H1 (cell line): ENCODE measurements around the gene SH3RF3. TPM values are rescaled to one million over a fixed set of nuclear protein-coding genes. Genes with fewer than 3 reads are reported as not detected.

ENCODE experiments used
- ASH2L ChIP-seq: fragments of 200-600, 300-600 bp; sonication (generic); IDR thresholded peaks from one replicate; pipeline ENCODE4 v1.7.1; 2017; ENCODE audit warnings: low read length
- BCL11A ChIP-seq, 2 experiments: IDR thresholded peaks; one replicate each; pipeline ENCODE4 v1.6.1; 2011; ENCODE audit warnings: low read depth in 2 of 2, low read length in 2 of 2, mild to moderate bottlenecking in 2 of 2
- CBX5 ChIP-seq: fragments of 300-800, 300-1000 bp; sonication (generic); IDR thresholded peaks from 2 replicates; pipeline ENCODE4 v1.7.1; 2016; ENCODE audit warnings: antibody characterized with exemption, low read length, low read depth
- EGR1 ChIP-seq: IDR thresholded peaks from 2 replicates; pipeline ENCODE4 v1.6.1; 2011; ENCODE audit warnings: low read depth, low read length, borderline replicate concordance
- GTF2F1 ChIP-seq: IDR thresholded peaks from 2 replicates; pipeline ENCODE4 v1.6.1; 2012; ENCODE audit warnings: low read depth, low read length, improper control_type of control experiment, borderline replicate concordance
- SIX5 ChIP-seq: IDR thresholded peaks from 2 replicates; pipeline ENCODE4 v1.6.1; 2011; ENCODE audit warnings: mild to moderate bottlenecking, low read depth, low read length
- YY1 ChIP-seq: IDR thresholded peaks from 2 replicates; pipeline ENCODE4 v1.6.1; 2011; ENCODE audit warnings: low read depth, mild to moderate bottlenecking, low read length
- ZNF274 ChIP-seq: IDR thresholded peaks from 2 replicates; pipeline ENCODE4 v1.7.0; 2012; ENCODE audit warnings: low read length, borderline replicate concordance; ENCODE audit errors: extremely low read depth
- polyA plus RNA-seq, 7 experiments: library from polyadenylated mRNA; depleted of rRNA in 3 of 7; stranded (reverse) in 5 of 7; unstranded in 2 of 7; fragments of >200 nt in 5 of 7; fragments of 200-250 nt in 2 of 7; gene quantifications; 1 replicate in 5 of 7; 2 replicates in 1 of 7; 4 replicates in 1 of 7; pipeline versions ENCODE4 v1.2.1 to v1.2.3, GENCODE V29; 2011 to 2013; ENCODE audit warnings: missing spikeins in 2 of 7, mixed read lengths in 2 of 7
- total RNA-seq: library from RNA; stranded (reverse); fragmentation: NEBNext Ultra II Directional; extraction: Animal tissue kit (Norgen Biotek cat#: 25700); gene quantifications from 2 replicates; pipeline ENCODE4 v1.2.1, GENCODE V29; 2021
- TF ChIP-seq, protein P1 (sequence below): fragments of 300-600 bp; sonication (generic); IDR thresholded peaks from 2 replicates; pipeline ENCODE4 v1.7.1; 2012; ENCODE audit warnings: low read length, moderate library complexity, mild to moderate bottlenecking, inconsistent platforms; ENCODE audit not compliant: insufficient replicate concordance
- TF ChIP-seq, protein P2 (sequence below): IDR thresholded peaks from 2 replicates; pipeline ENCODE4 v1.6.1; 2011; ENCODE audit warnings: low read length, improper control_type of control experiment
- TF ChIP-seq, protein P3 (sequence below): IDR thresholded peaks from 2 replicates; pipeline ENCODE4 v1.6.1; 2011; ENCODE audit warnings: low read depth, mild to moderate bottlenecking, low read length; ENCODE audit not compliant: insufficient read depth

Gene SH3RF3
- total and polyA plus RNA-seq, 2 of the 8 experiments (the other 6 are each of a cell fraction or from before 2014, with no cell fraction given) = 0.11 to 0.65 TPM

DNA sequence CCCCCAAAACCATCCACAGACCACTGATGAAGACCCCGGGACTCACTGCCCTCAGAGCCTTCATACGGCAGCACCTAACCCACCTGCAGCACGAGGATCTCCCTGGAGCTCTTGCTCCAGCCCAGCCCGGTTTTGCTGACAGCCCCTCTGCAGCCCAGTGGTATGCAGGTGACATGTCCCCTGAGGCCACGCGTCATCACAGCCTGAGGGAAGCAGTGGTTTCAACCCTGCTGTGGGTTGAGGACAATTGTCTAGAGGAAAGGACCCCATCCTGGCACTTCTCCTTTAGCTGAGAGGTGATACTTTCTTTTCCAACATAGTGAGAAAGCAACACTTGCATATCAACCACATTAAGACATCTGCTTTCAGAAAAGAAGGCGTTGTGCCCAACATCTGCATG lies 350.8 kb downstream of the SH3RF3 start (continued):
- TF ChIP-seq, protein P1, sequence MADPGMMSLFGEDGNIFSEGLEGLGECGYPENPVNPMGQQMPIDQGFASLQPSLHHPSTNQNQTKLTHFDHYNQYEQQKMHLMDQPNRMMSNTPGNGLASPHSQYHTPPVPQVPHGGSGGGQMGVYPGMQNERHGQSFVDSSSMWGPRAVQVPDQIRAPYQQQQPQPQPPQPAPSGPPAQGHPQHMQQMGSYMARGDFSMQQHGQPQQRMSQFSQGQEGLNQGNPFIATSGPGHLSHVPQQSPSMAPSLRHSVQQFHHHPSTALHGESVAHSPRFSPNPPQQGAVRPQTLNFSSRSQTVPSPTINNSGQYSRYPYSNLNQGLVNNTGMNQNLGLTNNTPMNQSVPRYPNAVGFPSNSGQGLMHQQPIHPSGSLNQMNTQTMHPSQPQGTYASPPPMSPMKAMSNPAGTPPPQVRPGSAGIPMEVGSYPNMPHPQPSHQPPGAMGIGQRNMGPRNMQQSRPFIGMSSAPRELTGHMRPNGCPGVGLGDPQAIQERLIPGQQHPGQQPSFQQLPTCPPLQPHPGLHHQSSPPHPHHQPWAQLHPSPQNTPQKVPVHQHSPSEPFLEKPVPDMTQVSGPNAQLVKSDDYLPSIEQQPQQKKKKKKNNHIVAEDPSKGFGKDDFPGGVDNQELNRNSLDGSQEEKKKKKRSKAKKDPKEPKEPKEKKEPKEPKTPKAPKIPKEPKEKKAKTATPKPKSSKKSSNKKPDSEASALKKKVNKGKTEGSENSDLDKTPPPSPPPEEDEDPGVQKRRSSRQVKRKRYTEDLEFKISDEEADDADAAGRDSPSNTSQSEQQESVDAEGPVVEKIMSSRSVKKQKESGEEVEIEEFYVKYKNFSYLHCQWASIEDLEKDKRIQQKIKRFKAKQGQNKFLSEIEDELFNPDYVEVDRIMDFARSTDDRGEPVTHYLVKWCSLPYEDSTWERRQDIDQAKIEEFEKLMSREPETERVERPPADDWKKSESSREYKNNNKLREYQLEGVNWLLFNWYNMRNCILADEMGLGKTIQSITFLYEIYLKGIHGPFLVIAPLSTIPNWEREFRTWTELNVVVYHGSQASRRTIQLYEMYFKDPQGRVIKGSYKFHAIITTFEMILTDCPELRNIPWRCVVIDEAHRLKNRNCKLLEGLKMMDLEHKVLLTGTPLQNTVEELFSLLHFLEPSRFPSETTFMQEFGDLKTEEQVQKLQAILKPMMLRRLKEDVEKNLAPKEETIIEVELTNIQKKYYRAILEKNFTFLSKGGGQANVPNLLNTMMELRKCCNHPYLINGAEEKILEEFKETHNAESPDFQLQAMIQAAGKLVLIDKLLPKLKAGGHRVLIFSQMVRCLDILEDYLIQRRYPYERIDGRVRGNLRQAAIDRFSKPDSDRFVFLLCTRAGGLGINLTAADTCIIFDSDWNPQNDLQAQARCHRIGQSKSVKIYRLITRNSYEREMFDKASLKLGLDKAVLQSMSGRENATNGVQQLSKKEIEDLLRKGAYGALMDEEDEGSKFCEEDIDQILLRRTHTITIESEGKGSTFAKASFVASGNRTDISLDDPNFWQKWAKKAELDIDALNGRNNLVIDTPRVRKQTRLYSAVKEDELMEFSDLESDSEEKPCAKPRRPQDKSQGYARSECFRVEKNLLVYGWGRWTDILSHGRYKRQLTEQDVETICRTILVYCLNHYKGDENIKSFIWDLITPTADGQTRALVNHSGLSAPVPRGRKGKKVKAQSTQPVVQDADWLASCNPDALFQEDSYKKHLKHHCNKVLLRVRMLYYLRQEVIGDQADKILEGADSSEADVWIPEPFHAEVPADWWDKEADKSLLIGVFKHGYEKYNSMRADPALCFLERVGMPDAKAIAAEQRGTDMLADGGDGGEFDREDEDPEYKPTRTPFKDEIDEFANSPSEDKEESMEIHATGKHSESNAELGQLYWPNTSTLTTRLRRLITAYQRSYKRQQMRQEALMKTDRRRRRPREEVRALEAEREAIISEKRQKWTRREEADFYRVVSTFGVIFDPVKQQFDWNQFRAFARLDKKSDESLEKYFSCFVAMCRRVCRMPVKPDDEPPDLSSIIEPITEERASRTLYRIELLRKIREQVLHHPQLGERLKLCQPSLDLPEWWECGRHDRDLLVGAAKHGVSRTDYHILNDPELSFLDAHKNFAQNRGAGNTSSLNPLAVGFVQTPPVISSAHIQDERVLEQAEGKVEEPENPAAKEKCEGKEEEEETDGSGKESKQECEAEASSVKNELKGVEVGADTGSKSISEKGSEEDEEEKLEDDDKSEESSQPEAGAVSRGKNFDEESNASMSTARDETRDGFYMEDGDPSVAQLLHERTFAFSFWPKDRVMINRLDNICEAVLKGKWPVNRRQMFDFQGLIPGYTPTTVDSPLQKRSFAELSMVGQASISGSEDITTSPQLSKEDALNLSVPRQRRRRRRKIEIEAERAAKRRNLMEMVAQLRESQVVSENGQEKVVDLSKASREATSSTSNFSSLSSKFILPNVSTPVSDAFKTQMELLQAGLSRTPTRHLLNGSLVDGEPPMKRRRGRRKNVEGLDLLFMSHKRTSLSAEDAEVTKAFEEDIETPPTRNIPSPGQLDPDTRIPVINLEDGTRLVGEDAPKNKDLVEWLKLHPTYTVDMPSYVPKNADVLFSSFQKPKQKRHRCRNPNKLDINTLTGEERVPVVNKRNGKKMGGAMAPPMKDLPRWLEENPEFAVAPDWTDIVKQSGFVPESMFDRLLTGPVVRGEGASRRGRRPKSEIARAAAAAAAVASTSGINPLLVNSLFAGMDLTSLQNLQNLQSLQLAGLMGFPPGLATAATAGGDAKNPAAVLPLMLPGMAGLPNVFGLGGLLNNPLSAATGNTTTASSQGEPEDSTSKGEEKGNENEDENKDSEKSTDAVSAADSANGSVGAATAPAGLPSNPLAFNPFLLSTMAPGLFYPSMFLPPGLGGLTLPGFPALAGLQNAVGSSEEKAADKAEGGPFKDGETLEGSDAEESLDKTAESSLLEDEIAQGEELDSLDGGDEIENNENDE = no peak
- TF ChIP-seq YY1 (no peak), BCL11A (IDR thresholded peaks at IDR 0.05; ENCODE audit: low read depth in 2 of 2, low read length in 2 of 2) (no peak), CBX5 (no peak), SIX5 (no peak), ZNF274 (no peak), GTF2F1 (no peak), EGR1 (no peak), ASH2L (no peak)
- TF ChIP-seq, protein P2, sequence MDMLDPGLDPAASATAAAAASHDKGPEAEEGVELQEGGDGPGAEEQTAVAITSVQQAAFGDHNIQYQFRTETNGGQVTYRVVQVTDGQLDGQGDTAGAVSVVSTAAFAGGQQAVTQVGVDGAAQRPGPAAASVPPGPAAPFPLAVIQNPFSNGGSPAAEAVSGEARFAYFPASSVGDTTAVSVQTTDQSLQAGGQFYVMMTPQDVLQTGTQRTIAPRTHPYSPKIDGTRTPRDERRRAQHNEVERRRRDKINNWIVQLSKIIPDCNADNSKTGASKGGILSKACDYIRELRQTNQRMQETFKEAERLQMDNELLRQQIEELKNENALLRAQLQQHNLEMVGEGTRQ = no peak
- TF ChIP-seq, protein P3, sequence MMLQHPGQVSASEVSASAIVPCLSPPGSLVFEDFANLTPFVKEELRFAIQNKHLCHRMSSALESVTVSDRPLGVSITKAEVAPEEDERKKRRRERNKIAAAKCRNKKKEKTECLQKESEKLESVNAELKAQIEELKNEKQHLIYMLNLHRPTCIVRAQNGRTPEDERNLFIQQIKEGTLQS = no peak
